MM.1S (cell line): Measurements from ENCODE around the gene NNAT.

Source experiments
- DNase-seq: peaks from one replicate; pipeline ENCODE4 v3.0.0-alpha.2; 2015
- H2AFZ ChIP-seq: fragments of 300-600 bp; sonication (generic); 2 replicates; pipeline ENCODE4 v1.6.0; 2016; ENCODE audit warnings: antibody characterized with exemption, low read length
- H3F3A ChIP-seq: fragments of 300-600 bp; sonication (generic); 2 replicates; pipeline ENCODE4 v1.6.1; 2016; ENCODE audit warnings: mild to moderate bottlenecking, antibody characterized with exemption, low read length, moderate library complexity, mixed read lengths; ENCODE audit not compliant: insufficient read depth
- H3K27ac ChIP-seq: fragments of 300-600 bp; sonication (generic); 2 replicates; pipeline ENCODE4 v1.5.1; 2016; ENCODE audit warnings: mild to moderate bottlenecking, low read length
- H3K27me3 ChIP-seq: fragments of 300-600 bp; sonication (generic); replicated peaks from 2 replicates; pipeline ENCODE4 v1.6.0; 2016; ENCODE audit warnings: low read length; ENCODE audit not compliant: insufficient read depth
- H3K36me3 ChIP-seq: fragments of 300-600 bp; sonication (generic); replicated peaks from 2 replicates; pipeline ENCODE4 v1.6.1; 2016; ENCODE audit warnings: mild to moderate bottlenecking, low read length, mixed read lengths; ENCODE audit not compliant: insufficient read depth
- H3K4me1 ChIP-seq: fragments of 300-600 bp; sonication (generic); 2 replicates; pipeline ENCODE4 v1.6.1; 2016; ENCODE audit warnings: low read length, mixed read lengths
- H3K4me2 ChIP-seq: fragments of 300-600 bp; sonication (generic); 2 replicates; pipeline ENCODE4 v1.6.0; 2016; ENCODE audit warnings: low read depth, low read length
- H3K4me3 ChIP-seq: fragments of 300-600 bp; sonication (generic); 2 replicates; pipeline ENCODE4 v1.5.1; 2016; ENCODE audit warnings: low read length, mixed read lengths
- H3K79me2 ChIP-seq: fragments of 300-600 bp; sonication (generic); 2 replicates; pipeline ENCODE4 v1.6.1; 2016; ENCODE audit warnings: mixed run types, low read length, mixed read lengths
- H3K9ac ChIP-seq: fragments of 300-600 bp; sonication (generic); 2 replicates; pipeline ENCODE4 v1.6.1; 2016; ENCODE audit warnings: low read length, mixed read lengths
- H3K9me2 ChIP-seq: fragments of 300-600 bp; sonication (generic); replicated peaks from 2 replicates; pipeline ENCODE4 v1.6.1; 2016; ENCODE audit warnings: mild to moderate bottlenecking, low read length, mixed read lengths; ENCODE audit not compliant: insufficient read depth
- H3K9me3 ChIP-seq: fragments of 300-600 bp; sonication (generic); replicated peaks from 2 replicates; pipeline ENCODE4 v1.6.1; 2016; ENCODE audit warnings: mild to moderate bottlenecking, low read length, mixed read lengths; ENCODE audit not compliant: insufficient read depth
- H4K20me1 ChIP-seq: fragments of 300-600 bp; sonication (generic); 2 replicates; pipeline ENCODE4 v1.6.1; 2016; ENCODE audit warnings: mild to moderate bottlenecking, low read length, moderate library complexity, mixed read lengths; ENCODE audit not compliant: insufficient read depth
- EZH2 ChIP-seq: fragments of 300-600 bp; sonication (generic); optimal IDR thresholded peaks from 2 replicates; pipeline ENCODE3; 2017; ENCODE audit warnings: low read depth, mild to moderate bottlenecking, antibody characterized with exemption, low read length, mixed read lengths
- EZH2phosphoT487 ChIP-seq: fragments of 300-600 bp; sonication (generic); IDR thresholded peaks from 2 replicates; pipeline ENCODE4 v1.6.1; 2018; ENCODE audit warnings: antibody characterized with exemption, low read length
- TF ChIP-seq, protein P1 (sequence below): fragments of 300-600 bp; sonication (generic); IDR thresholded peaks from 2 replicates; pipeline ENCODE4 v1.5.1; 2016; ENCODE audit warnings: antibody characterized with exemption, low read length, mixed read lengths

The NNAT gene

DNA sequence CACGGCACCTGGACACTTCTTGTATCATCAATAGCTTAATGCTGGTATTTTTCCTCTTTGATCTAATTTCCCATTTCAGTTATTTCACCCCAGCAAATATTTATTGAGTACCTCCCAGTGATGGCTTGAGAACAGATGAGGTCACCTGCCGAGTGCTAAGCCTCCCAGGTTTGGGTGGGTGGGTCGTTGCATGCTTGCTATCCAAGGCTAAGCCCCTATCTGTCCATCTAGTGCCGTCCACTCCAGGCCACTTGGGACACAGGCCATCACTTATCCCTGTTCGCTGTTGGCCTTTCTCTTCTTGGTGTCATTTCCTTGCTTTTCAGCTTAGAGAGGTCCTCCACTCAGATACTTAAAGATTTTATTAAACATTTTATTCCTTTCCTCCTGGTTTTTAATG lies 10.8 kb upstream of the NNAT start:
- H3K27ac ChIP-seq: no peak overlapping the region
- no peaks in the 10 kb centered on the region for H3K27me3 ChIP-seq
- no peaks in the 10 kb centered on the region for H4K20me1 ChIP-seq
- H3K9ac ChIP-seq: no peak overlapping the region
- DNase-seq: no peak
- no peak overlapping the region for H3K4me3 ChIP-seq
- H3K79me2 ChIP-seq: no peaks in the 10 kb centered on the region
- no peaks in the 10 kb centered on the region for H3K9me3 ChIP-seq
- no peaks in the 10 kb centered on the region for H3K9me2 ChIP-seq
- no peaks in the 10 kb centered on the region for H3K4me1 ChIP-seq
- no peak overlapping the region for H2AFZ ChIP-seq
- H3F3A ChIP-seq: no peaks in the 10 kb centered on the region
- H3K4me2 ChIP-seq: no peak overlapping the region
- TF ChIP-seq EZH2 (no peak), EZH2phosphoT487 (no peak)
- TF ChIP-seq, protein P1, sequence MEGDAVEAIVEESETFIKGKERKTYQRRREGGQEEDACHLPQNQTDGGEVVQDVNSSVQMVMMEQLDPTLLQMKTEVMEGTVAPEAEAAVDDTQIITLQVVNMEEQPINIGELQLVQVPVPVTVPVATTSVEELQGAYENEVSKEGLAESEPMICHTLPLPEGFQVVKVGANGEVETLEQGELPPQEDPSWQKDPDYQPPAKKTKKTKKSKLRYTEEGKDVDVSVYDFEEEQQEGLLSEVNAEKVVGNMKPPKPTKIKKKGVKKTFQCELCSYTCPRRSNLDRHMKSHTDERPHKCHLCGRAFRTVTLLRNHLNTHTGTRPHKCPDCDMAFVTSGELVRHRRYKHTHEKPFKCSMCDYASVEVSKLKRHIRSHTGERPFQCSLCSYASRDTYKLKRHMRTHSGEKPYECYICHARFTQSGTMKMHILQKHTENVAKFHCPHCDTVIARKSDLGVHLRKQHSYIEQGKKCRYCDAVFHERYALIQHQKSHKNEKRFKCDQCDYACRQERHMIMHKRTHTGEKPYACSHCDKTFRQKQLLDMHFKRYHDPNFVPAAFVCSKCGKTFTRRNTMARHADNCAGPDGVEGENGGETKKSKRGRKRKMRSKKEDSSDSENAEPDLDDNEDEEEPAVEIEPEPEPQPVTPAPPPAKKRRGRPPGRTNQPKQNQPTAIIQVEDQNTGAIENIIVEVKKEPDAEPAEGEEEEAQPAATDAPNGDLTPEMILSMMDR: no peak
- H3K36me3 ChIP-seq: no peaks in the 10 kb centered on the region

DNA sequence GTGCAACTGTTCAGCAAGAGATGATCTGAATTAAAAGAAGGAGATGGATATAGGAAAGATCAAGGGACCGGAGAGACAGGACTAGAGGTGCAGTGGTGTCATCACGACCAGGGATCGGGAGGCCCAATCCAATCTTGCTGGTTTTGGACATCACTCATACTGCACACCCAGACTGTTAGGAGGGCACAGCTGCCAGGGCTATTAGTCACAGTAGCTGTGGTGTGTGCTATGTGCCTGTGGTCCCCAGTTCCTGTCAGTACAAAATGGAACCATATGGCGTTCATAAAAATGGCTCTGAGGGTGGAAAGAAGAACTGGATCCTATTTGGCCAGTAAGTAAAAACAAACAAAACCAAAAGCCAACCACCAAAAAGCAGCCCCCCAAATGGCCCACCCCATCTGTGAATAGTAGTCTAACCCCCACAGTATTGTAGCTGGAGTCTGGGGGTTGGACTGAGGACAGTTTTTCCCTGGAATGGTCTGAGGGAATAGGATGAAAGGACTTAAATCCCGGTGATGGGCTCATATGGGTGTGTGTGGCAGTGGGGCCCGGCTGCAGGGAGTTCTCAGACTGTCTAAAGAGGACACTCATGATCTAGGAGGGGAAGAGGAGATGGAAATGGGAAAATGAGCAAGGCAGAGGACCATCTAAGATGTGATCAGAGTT lies 9.3 kb upstream of the NNAT start:
- Histone ChIP-seq H3K79me2 (no peaks in the 10 kb centered on the region), H4K20me1 (no peaks in the 10 kb centered on the region), H3K9me3 (no peaks in the 10 kb centered on the region), H3K27me3 (no peaks in the 10 kb centered on the region), H3K9me2 (no peaks in the 10 kb centered on the region), H3F3A (no peaks in the 10 kb centered on the region), H3K4me2 (no peak overlapping the region), H3K4me3 (no peak overlapping the region), H2AFZ (no peak overlapping the region), H3K27ac (no peak overlapping the region), H3K9ac (no peak overlapping the region), H3K4me1 (no peaks in the 10 kb centered on the region), H3K36me3 (no peaks in the 10 kb centered on the region)
- TF ChIP-seq EZH2phosphoT487 (no peak), EZH2 (no peak)
- TF ChIP-seq, protein P1: no peak
- no peak for DNase-seq

DNA sequence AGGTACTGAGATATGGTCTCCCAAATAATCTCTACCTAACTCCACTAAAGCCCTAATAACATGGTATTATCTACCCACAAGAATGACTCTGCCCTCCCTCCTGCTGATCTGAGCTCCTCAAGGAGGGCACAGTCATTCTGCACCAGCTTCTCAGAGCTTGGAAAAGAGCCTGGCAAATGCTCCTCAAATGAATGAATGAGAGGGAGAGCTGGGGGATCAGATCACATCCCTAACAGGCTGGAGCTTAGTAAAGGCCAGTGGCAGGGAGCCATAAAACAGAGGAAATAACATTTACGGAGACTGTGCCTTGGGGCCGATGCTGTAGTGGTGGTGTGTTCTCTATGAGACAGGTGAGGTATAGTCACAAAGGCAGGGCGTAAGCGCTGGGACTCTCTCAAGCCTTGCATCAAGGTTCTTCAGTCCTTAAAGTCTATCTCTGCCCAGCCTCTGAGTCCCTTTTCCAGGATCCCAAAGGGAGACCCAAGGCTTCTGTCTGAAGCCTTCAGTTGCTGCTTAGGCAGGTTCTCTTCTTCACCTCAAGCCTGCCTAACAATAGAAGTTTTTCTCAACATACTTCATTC lies 7.2 kb upstream of the NNAT start:
- TF ChIP-seq, protein P1: no peak
- TF ChIP-seq EZH2: no peak
- no peak for TF ChIP-seq EZH2phosphoT487
- Histone ChIP-seq H3K36me3 (no peaks in the 10 kb centered on the region), H3K4me1 (no peaks in the 10 kb centered on the region), H3K9me3 (no peaks in the 10 kb centered on the region), H3K79me2 (no peaks in the 10 kb centered on the region), H3K4me2 (no peak overlapping the region), H3K9ac (no peak overlapping the region), H3K27me3 (no peaks in the 10 kb centered on the region), H3F3A (no peaks in the 10 kb centered on the region), H4K20me1 (no peaks in the 10 kb centered on the region), H3K9me2 (no peaks in the 10 kb centered on the region), H2AFZ (no peak overlapping the region), H3K4me3 (no peak overlapping the region), H3K27ac (no peak overlapping the region)
- DNase-seq: no peak
